Measurements from ENCODE around the gene HHATL. TPM values are rescaled to one million over a fixed set of nuclear protein-coding genes. Genes with fewer than 3 reads are reported as not detected.

Gene HHATL, protein sequence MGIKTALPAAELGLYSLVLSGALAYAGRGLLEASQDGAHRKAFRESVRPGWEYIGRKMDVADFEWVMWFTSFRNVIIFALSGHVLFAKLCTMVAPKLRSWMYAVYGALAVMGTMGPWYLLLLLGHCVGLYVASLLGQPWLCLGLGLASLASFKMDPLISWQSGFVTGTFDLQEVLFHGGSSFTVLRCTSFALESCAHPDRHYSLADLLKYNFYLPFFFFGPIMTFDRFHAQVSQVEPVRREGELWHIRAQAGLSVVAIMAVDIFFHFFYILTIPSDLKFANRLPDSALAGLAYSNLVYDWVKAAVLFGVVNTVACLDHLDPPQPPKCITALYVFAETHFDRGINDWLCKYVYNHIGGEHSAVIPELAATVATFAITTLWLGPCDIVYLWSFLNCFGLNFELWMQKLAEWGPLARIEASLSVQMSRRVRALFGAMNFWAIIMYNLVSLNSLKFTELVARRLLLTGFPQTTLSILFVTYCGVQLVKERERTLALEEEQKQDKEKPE
- not detected in 2 replicates for total RNA-seq (2014; rRNA removed; shearing (Covaris generic))
- total RNA-seq (2022) = not detected in 2 replicates
- Bru-seq, nascent RNA = not detected
- not detected for BruChase-seq, experiment 1, labeled RNA remaining after a 6-hour chase
- BruChase-seq, experiment 2, labeled RNA remaining after a 2-hour chase = not detected
- long read RNA-seq = 0 reads

DNA sequence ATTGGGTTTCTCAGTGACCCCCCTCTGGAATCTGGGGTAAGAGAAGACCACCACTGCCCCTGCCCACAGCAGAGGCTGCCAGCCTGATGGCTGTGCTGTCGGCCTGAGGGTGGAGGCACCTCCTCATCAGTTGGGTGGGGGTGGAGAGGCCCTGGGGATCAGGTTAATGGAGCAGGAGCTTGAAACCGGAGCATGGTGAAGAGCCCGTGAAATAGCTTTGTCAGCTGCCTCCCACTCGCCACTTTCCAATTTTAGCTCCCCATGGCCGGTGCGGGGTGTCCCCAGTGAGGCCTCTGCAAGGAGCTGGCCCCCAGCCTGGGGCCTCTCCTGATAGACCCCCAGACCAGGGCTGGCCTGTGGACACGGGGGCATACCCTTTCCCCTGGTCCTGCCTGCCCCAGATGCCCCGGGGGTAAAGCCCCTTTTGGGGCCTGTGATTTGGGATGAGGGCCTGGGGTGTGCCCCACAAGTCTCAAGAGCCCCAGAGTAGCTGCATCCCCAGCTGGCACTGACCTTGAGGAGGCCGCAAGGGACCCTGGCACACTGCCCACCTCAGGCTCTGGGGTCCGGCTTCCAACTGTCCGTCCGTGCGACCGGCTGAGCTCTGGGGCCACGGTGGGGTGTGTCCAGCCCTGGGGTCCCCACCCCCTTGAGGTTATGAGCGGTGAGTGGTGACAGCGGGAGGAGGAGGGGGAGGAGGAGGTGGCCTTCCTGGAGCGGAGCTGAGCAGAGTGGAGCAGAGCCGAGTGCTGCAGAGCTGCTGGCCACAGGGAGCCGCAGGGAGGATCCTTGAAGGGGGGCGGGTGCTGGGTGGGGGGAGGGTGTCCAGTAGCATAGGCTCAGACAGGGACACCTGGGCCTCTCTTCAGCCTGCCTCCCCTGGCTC, at the start of gene HHATL:
HHATL (minus strand) TSS at position 733 of the 886 bp plus-strand sequence. CDS start 1,972 bp downstream, outside the sequence.
- no peak for DNase-seq (ENCODE audit: low spot score)
- ChIA-PET CTCF (ENCODE audit: unreplicated experiment) (no interaction called here), POLR2A (interaction anchor here (0.6 kb wide), 1 partner anchor 94 kb away, joined by 4 read pairs; no protein-coding TSS in a partner anchor)
- Histone ChIP-seq H2AFZ (ENCODE audit: low read length) (no peak within 1 kb of the TSS), H3K36me3 (ENCODE audit: insufficient read depth, low read length) (no peaks in the 10 kb centered on the region), H3K4me1 (ENCODE audit: insufficient read depth, low read length, poor library complexity, severe bottlenecking) (no peaks in the 10 kb centered on the region), H3K9me2 (ENCODE audit: insufficient read depth, low read length) (no peaks in the 10 kb centered on the region), H4K20me1 (ENCODE audit: insufficient read depth, low read length) (no peaks in the 10 kb centered on the region), H3K27ac (ENCODE audit: low read depth, low read length, poor library complexity, severe bottlenecking) (no peak within 1 kb of the TSS), H3K9me3 (ENCODE audit: low read length) (no peaks in the 10 kb centered on the region), H3K4me2 (ENCODE audit: low read length) (no peak within 1 kb of the TSS), H3K4me3 (ENCODE audit: low read depth, low read length, poor library complexity, severe bottlenecking) (no peak within 1 kb of the TSS), H3K79me2 (ENCODE audit: insufficient read depth, low read depth, low read length) (no peaks in the 10 kb centered on the region)
- intact Hi-C loops (cut with micrococcal nuclease; ENCODE audit: unreplicated experiment) = no loop called here
- TF ChIP-seq, protein P1, sequence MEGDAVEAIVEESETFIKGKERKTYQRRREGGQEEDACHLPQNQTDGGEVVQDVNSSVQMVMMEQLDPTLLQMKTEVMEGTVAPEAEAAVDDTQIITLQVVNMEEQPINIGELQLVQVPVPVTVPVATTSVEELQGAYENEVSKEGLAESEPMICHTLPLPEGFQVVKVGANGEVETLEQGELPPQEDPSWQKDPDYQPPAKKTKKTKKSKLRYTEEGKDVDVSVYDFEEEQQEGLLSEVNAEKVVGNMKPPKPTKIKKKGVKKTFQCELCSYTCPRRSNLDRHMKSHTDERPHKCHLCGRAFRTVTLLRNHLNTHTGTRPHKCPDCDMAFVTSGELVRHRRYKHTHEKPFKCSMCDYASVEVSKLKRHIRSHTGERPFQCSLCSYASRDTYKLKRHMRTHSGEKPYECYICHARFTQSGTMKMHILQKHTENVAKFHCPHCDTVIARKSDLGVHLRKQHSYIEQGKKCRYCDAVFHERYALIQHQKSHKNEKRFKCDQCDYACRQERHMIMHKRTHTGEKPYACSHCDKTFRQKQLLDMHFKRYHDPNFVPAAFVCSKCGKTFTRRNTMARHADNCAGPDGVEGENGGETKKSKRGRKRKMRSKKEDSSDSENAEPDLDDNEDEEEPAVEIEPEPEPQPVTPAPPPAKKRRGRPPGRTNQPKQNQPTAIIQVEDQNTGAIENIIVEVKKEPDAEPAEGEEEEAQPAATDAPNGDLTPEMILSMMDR (conservative IDR thresholded peaks at IDR 0.05; ENCODE audit: low read length) = no peak
- no peak for TF ChIP-seq EZH2phosphoT487 (IDR thresholded peaks at IDR 0.05; ENCODE audit: borderline replicate concordance, low read depth, low read length)
- BruUV-seq (replicated peaks) = no TSS peak

DNA sequence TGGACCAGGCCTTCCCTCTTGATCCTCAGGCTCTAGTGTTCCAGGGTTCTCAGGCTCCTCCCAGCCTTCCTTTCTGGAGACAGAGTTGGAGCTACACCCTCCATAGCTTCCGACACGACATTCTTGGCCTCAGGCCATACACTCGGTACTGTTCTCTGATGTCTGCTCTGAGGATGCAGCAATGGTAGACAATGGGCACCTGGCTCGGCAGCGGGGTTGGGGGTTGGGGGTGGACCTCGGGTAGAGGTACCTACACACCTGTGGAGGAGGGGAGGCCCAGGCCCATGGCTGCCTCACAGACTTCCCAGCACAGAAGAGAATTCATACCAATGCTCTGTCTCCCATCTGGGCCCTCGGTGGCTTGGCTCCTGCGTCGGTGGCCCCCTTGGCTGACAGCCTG, 49.0 kb upstream of the HHATL start:
- CTCF ChIA-PET (ENCODE audit: unreplicated experiment) = interaction anchor here (0.9 kb wide), 1 partner anchor 168 kb away, joined by 3 read pairs; no protein-coding TSS in a partner anchor

More for the DNA sequence above, 49.0 kb upstream of the HHATL start:
- no peaks in the 10 kb centered on the region for H3K4me1 ChIP-seq (ENCODE audit: insufficient read depth, low read length, poor library complexity, severe bottlenecking)
- POLR2A ChIA-PET = interaction anchor here (1.0 kb wide), 1 partner anchor 15 kb away, joined by 3 read pairs; no protein-coding TSS in a partner anchor
- no peak for DNase-seq (ENCODE audit: low spot score)
- intact Hi-C loops (cut with micrococcal nuclease; ENCODE audit: unreplicated experiment) = no loop called here
- H3K9me3 ChIP-seq (ENCODE audit: low read length) = no peaks in the 10 kb centered on the region
- no peaks in the 10 kb centered on the region for H4K20me1 ChIP-seq (ENCODE audit: insufficient read depth, low read length)
- no peaks in the 10 kb centered on the region for H3K9me2 ChIP-seq (ENCODE audit: insufficient read depth, low read length)
- no peak overlapping the region for H3K4me2 ChIP-seq (ENCODE audit: low read length)
- H3K4me3 ChIP-seq (ENCODE audit: low read depth, low read length, poor library complexity, severe bottlenecking) = no peak overlapping the region
- H3K79me2 ChIP-seq (ENCODE audit: insufficient read depth, low read depth, low read length) = no peaks in the 10 kb centered on the region
- no peak overlapping the region for H3K27ac ChIP-seq (ENCODE audit: low read depth, low read length, poor library complexity, severe bottlenecking)
- H2AFZ ChIP-seq (ENCODE audit: low read length) = no peak overlapping the region
- BruUV-seq (replicated peaks) = no TSS peak
- no peak for TF ChIP-seq EZH2phosphoT487 (IDR thresholded peaks at IDR 0.05; ENCODE audit: borderline replicate concordance, low read depth, low read length)
- TF ChIP-seq, protein P1 (conservative IDR thresholded peaks at IDR 0.05; ENCODE audit: low read length) = no peak
- no peaks in the 10 kb centered on the region for H3K36me3 ChIP-seq (ENCODE audit: insufficient read depth, low read length)
